Memory B cell (primary cell): Measurements from ENCODE around the gene HSPA9.
"Not testable (repeated sequence)": the region's sequence is repeated elsewhere in the genome, so short reads cannot be mapped to it uniquely, and the experiment has no call there.

Source experiments
- ATAC-seq: fragments of 150-1000 bp; cut with Tn5 transposase; 2 replicates; pipeline ENCODE4 v1.10.0; 2021; ENCODE audit warnings: low read depth, mild to moderate bottlenecking, moderate library complexity
- DNase-seq, 2 donors: peaks; one replicate each; pipeline ENCODE4 v3.0.0; 2022; ENCODE audit warnings: low spot score in 2 of 2
- H3K27ac Mint-ChIP-seq: one replicate; pipeline ENCODE4 v1.8.0; 2022; ENCODE audit warnings: mild to moderate bottlenecking, moderate library complexity, mixed read lengths
- H3K27me3 Mint-ChIP-seq: one replicate; pipeline ENCODE4 v1.8.0; 2022; ENCODE audit warnings: mixed read lengths
- H3K36me3 Mint-ChIP-seq: one replicate; pipeline ENCODE4 v1.8.0; 2022; ENCODE audit warnings: mild to moderate bottlenecking, mixed read lengths
- H3K4me1 Mint-ChIP-seq: one replicate; pipeline ENCODE4 v1.8.0; 2022; ENCODE audit warnings: mixed read lengths
- H3K4me3 Mint-ChIP-seq: one replicate; pipeline ENCODE4 v1.8.0; 2022; ENCODE audit warnings: mild to moderate bottlenecking, moderate library complexity, mixed read lengths
- H3K9me3 Mint-ChIP-seq: one replicate; pipeline ENCODE4 v1.8.0; 2022; ENCODE audit warnings: mixed read lengths

Gene HSPA9

GRCh38 chr5:138517437-138517836 is 57.8 kb downstream of the HSPA9 start:
- no peaks in the 10 kb centered on the region for H3K9me3 Mint-ChIP-seq
- H3K4me3 Mint-ChIP-seq, result no peak overlapping the region
- H3K27ac Mint-ChIP-seq, result no peak overlapping the region
- no peak for ATAC-seq
- no peaks in the 10 kb centered on the region for H3K27me3 Mint-ChIP-seq
- peaks cover 14% of the 10 kb centered on the region for H3K4me1 Mint-ChIP-seq
- no peak for DNase-seq
- H3K36me3 Mint-ChIP-seq, result peaks cover 27% of the 10 kb centered on the region

GRCh38 chr5:138515556-138516245 is 59.5 kb downstream of the HSPA9 start:
- peaks cover 33% of the 10 kb centered on the region for H3K36me3 Mint-ChIP-seq

GRCh38 chr5:138514021-138514420 is 61.2 kb downstream of the HSPA9 start:
- peak overlapping the region; percentile 15 for H3K27ac Mint-ChIP-seq
- no peaks in the 10 kb centered on the region for H3K9me3 Mint-ChIP-seq
- DNase-seq, result no peak
- no peak overlapping the region for H3K4me3 Mint-ChIP-seq
- ATAC-seq, result no peak
- peaks cover 39% of the 10 kb centered on the region for H3K36me3 Mint-ChIP-seq
- H3K27me3 Mint-ChIP-seq, result no peaks in the 10 kb centered on the region
- peaks cover 4% of the 10 kb centered on the region for H3K4me1 Mint-ChIP-seq

More at GRCh38 chr5:138515556-138516245, 59.5 kb downstream of the HSPA9 start:
- no peaks in the 10 kb centered on the region for H3K27me3 Mint-ChIP-seq
- ATAC-seq (no peak), DNase-seq (no peak)
- H3K4me1 Mint-ChIP-seq, result peaks cover 10% of the 10 kb centered on the region
- peak overlapping the region; percentile 35 for H3K27ac Mint-ChIP-seq
- no peak overlapping the region for H3K4me3 Mint-ChIP-seq
- no peaks in the 10 kb centered on the region for H3K9me3 Mint-ChIP-seq

GRCh38 chr5:138508958-138509357 is 66.2 kb downstream of the HSPA9 start:
- no peak overlapping the region for H3K4me3 Mint-ChIP-seq
- H3K9me3 Mint-ChIP-seq, result no peaks in the 10 kb centered on the region
- H3K4me1 Mint-ChIP-seq, result no peaks in the 10 kb centered on the region
- no peak for ATAC-seq
- no peaks in the 10 kb centered on the region for H3K27me3 Mint-ChIP-seq
- peaks cover 27% of the 10 kb centered on the region for H3K36me3 Mint-ChIP-seq
- DNase-seq, result no peak
- H3K27ac Mint-ChIP-seq, result peak overlapping the region; percentile 41

GRCh38 chr5:138507485-138507884 is 67.7 kb downstream of the HSPA9 start:
- H3K4me1 Mint-ChIP-seq, H3K9me3 Mint-ChIP-seq, ATAC-seq, H3K27me3 Mint-ChIP-seq, H3K4me3 Mint-ChIP-seq, H3K27ac Mint-ChIP-seq, DNase-seq: not testable (repeated sequence)
- H3K36me3 Mint-ChIP-seq, result peaks cover 23% of the 10 kb centered on the region

GRCh38 chr5:138506370-138507306 is 68.6 kb downstream of the HSPA9 start:
- peaks cover 21% of the 10 kb centered on the region for H3K36me3 Mint-ChIP-seq
- no peak overlapping the region for H3K4me3 Mint-ChIP-seq
- DNase-seq (no peak), ATAC-seq (no peak)
- H3K9me3 Mint-ChIP-seq, result no peaks in the 10 kb centered on the region
- peaks cover 3% of the 10 kb centered on the region for H3K4me1 Mint-ChIP-seq
- H3K27ac Mint-ChIP-seq, result no peak overlapping the region
- H3K27me3 Mint-ChIP-seq, result no peaks in the 10 kb centered on the region

- Mint-ChIP-seq H3K27me3 (no peaks in the 10 kb centered on the region), H3K4me3 (no peak overlapping the region), H3K9me3 (no peaks in the 10 kb centered on the region), H3K36me3 (peaks cover 12% of the 10 kb centered on the region), H3K4me1 (peaks cover 3% of the 10 kb centered on the region), H3K27ac (no peak overlapping the region)
- no peak for DNase-seq
- no peak for ATAC-seq
Observed at GRCh38 chr5:138504799-138505198, 70.4 kb downstream of the HSPA9 start.
